HG02678 (cell line): ENCODE results near the gene UPF1.

Source experiments
- ATAC-seq: cut with Tn5 transposase; IDR thresholded peaks from one replicate; pipeline ENCODE4 v1.9.1; 2021; ENCODE audit warnings: mild to moderate bottlenecking, moderate library complexity; ENCODE audit not compliant: unreplicated experiment

UPF1 gene

GRCh38 chr19:18868380-18869022, 36.7 kb downstream of the UPF1 start:
- no peak for ATAC-seq

DNA sequence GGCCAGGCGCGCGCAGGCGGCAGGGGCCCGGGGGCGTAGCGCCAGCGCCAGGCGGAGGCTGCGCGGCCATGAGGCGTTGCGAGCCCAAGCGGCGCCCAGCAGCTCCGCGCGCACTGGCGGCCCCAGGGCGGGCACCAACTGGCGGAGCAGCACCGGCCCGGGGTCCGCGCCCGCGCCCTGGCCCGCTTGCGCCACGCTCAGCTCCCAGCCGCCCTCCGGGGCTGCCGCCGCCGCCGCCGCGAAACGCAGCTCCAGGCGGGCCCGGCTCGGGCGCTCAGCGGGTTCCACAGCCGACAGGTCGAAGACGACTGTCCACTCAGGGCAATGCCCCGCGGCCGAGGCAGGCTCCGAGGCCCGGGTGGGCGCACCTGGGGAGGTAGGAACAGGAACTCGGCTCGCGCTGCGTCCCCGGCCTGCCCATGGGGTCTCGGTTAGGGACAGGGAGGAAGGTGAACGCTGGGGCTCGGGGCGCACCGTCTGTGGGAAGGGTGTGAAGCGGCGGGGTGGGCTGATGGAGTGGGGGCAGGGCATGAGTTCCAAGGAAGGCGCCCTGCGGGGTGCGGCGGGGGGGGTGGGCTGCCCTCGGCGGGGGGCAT, 37.4 kb downstream of the UPF1 start:
- no peak for ATAC-seq

- no peak for ATAC-seq
Observed at GRCh38 chr19:18869781-18870530, 38.2 kb downstream of the UPF1 start.

DNA sequence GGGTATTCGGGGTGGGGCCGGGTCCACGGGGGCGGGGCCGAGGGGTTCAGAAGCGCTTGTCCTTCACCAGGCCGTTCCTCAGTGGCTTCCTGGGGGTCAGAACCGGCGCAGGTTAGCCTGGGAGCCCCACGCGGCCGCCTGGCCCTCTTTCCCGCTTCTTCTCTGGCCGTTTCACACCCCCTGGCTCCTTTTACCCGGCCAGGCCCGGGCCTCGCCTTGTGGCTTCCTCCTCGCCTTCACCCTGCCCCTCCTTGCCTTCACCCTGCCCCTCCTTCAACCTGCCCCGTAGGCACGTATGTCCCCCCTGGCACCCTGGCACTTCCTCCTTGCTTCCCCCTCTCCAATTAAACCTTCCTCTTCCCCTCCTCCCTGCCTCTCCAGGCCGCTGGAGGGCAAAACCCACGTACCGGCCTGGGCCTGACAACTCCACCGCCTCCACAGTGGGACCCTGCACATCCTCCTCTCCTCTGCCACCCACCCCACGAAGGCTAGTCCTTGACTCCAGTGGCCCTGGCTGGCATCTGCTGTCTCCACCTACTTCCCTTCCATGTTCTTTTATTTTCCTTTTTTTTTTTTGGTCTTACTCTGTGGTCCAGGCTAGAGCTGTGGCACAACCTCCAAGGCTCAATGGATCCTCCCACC, 38.9 kb downstream of the UPF1 start:
- ATAC-seq: no peak

- no peak for ATAC-seq
Observed at GRCh38 chr19:18871543-18871942, 39.8 kb downstream of the UPF1 start.

- ATAC-seq: no peak
Observed at GRCh38 chr19:18875726-18876125, 44.0 kb downstream of the UPF1 start.

DNA sequence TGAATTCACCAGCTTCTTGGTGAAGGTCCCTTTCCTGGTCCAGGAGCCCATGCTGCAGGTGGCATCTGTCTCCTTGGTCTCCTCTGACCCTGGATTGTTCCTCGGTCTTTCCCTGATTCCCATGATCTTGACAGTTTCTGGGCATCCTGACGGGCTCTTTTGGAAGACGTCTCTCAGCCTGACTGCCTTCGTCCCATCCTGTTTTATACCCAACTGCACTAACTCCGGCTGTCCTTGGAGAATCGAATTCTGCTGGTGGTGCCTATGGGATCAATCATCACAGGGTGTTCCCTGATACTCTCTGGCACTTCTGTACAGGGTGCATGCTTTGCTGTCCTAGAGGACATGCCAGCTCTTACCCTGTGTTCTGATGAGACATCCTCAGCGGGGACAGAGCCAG, 45.1 kb downstream of the UPF1 start:
- no peak for ATAC-seq

- no peak for ATAC-seq
Observed at GRCh38 chr19:18878058-18878797, 46.5 kb downstream of the UPF1 start.

GRCh38 chr19:18878858-18879578, 47.3 kb downstream of the UPF1 start:
- ATAC-seq: no peak

GRCh38 chr19:18879579-18880373, 48.0 kb downstream of the UPF1 start:
- no peak for ATAC-seq

- no peak for ATAC-seq
Observed at GRCh38 chr19:18881491-18881890, 49.7 kb downstream of the UPF1 start.

DNA sequence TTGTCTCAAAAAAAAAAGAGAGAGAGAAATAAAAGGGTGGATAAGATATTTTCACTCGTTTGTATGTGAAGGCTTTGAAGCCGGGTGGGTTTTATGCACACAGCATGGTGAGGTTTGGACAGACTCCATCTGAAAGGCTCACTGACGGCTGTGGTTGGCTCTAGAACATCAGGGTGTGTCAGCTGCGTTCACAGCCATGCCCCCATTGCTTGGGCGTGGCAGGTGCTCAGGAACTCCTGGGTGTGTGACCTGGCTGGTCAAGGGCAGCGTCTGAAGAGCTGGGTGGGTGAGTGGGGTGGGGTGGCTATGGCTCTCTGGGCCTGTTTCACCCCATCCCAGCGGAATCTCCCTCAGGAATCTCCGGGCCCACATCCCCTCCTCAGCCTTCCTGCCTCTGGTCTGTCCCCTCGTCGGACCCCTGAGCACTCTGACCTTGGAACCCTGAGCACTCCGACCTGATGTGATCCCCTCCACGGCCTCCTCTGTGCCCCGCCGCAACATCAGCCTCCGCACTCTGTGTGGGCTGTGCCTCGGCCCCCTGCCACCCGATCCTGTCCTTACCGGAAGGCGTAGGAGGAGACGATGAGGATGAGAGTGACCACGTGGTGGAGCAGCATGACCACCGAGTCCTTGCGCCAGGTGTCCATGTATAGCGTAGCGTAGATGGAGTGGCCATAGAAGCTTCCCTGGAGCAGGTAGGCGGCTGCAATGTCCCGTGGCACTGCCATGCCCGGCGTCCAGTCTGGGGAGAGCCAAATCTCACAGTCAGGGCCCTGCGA, 52.0 kb downstream of the UPF1 start:
- no peak for ATAC-seq

- no peak for ATAC-seq
Observed at GRCh38 chr19:18886972-18887371, 55.2 kb downstream of the UPF1 start.

DNA sequence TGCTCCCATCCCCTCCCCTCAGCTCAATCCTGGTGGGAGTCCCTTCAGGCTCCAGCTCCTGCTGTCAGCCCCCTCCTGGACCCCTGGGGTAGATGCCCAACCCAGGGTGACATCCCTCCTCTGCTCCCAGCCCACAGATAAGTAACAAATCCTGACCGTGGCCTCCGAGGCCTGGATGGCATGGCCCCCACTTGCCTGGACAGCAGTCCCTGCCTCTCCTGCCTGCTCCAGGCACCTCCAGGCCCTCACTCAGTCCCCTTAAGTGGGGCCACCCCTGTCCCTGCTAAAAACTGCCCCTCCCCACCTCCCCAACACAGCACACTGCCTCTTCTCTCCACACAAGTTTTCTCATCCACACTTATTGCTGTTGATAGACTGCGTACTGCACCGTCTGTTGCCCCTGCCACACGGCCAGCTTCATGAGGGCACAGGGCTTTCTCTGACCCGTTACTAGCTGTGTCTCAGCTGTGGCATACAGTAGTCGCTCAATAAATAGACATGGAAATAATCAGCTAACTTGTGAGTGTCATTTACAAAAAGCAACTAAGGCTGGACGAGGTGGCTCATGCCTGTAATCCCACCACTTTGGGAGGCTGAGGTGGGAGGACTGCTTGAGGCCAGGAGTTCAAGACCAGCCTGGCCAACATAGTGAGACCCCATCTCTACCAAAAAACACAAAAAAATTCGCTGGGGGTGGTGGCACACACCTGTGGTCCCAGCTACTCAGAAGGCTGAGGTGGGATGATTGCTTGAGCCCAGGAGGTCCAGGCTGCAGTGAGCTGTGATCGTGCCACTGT, 58.4 kb downstream of the UPF1 start:
- no peak for ATAC-seq

DNA sequence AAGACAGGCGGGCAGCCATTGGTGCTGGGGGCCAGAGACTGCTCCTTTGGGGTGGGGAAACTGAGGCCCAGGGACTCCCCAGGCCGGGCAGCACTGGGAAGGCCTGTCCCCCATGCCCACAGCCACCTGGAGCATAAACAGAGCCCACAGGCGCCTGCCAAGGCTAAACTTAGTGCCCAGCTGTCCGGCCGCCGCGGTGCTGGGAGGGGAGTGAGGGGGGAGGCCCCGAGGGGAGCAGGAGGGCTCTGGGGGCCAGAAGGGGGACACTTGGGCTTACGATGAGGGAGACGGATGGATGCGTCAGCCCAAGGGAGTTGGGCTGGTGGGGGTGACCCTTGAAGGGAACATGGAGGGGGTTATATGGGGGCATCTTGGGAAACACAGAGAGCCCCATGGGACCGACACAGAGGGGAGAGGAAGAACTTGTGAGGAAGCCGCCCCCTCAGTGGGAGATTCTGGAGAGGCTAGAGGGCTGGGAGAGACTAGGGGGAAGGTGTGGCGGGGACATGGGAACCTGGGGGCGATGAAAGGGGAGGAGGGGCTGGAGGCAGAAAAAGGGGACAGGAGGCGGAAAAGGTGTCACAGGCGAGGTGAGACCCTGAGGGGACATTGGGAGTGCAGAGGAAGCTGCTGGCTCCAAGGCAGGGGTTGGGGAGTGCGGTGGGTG, 62.0 kb downstream of the UPF1 start:
- no peak for ATAC-seq

- no peak for ATAC-seq
Observed at GRCh38 chr19:18894254-18895037, 62.7 kb downstream of the UPF1 start.
